Measurements from ENCODE around the gene AMBRA1.

The AMBRA1 gene, protein sequence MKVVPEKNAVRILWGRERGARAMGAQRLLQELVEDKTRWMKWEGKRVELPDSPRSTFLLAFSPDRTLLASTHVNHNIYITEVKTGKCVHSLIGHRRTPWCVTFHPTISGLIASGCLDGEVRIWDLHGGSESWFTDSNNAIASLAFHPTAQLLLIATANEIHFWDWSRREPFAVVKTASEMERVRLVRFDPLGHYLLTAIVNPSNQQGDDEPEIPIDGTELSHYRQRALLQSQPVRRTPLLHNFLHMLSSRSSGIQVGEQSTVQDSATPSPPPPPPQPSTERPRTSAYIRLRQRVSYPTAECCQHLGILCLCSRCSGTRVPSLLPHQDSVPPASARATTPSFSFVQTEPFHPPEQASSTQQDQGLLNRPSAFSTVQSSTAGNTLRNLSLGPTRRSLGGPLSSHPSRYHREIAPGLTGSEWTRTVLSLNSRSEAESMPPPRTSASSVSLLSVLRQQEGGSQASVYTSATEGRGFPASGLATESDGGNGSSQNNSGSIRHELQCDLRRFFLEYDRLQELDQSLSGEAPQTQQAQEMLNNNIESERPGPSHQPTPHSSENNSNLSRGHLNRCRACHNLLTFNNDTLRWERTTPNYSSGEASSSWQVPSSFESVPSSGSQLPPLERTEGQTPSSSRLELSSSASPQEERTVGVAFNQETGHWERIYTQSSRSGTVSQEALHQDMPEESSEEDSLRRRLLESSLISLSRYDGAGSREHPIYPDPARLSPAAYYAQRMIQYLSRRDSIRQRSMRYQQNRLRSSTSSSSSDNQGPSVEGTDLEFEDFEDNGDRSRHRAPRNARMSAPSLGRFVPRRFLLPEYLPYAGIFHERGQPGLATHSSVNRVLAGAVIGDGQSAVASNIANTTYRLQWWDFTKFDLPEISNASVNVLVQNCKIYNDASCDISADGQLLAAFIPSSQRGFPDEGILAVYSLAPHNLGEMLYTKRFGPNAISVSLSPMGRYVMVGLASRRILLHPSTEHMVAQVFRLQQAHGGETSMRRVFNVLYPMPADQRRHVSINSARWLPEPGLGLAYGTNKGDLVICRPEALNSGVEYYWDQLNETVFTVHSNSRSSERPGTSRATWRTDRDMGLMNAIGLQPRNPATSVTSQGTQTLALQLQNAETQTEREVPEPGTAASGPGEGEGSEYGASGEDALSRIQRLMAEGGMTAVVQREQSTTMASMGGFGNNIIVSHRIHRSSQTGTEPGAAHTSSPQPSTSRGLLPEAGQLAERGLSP (N-terminal part only)

DNA sequence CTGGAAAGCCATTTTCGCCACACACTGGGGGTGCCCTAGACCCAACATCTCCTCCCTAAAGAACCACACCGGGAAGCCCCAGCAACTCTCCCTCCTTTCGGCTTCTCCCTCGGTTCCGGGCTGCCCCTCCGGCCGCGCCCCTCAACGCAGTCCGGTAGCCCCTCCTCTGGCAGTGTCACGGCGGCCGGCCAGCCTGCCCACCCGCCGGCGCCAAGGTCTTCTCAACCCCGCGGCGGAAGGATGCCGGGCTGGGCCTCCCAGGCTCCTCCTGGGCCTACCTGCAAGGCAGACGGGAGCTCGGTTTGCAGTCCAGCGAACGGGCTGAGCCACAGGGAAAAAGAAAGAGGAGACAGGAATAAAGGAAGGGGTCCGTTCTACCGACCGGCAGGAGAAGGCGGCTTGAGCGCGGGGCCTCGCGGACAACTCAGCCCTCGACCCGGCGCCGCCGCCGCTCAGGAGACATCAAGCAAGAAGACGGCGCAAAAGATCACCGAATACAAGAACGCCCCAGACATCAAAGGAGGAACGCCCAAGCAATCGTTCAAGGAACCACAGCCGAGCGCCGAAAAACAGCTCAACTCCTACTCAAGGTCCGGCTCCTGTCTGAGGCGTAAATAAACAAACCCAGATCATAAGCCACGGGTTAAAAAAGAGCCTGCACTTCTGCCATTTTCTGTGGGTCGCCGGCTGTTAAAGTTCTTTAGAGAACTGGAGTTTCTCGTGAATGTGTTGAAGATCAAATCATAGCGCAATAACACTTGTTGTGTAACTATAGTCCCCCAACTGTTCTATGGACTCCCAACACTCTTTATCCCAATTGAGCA is at the start of gene AMBRA1:
TSS of gene AMBRA1 (minus strand) at position 474 of the 824 bp plus-strand sequence. CDS start 45,643 bp downstream, outside the sequence.
- DNase-seq (ENCODE audit: insufficient read length, low spot score) (peak; percentile 61), FAIRE-seq (no peak)
- TF ChIP-seq, protein P1, sequence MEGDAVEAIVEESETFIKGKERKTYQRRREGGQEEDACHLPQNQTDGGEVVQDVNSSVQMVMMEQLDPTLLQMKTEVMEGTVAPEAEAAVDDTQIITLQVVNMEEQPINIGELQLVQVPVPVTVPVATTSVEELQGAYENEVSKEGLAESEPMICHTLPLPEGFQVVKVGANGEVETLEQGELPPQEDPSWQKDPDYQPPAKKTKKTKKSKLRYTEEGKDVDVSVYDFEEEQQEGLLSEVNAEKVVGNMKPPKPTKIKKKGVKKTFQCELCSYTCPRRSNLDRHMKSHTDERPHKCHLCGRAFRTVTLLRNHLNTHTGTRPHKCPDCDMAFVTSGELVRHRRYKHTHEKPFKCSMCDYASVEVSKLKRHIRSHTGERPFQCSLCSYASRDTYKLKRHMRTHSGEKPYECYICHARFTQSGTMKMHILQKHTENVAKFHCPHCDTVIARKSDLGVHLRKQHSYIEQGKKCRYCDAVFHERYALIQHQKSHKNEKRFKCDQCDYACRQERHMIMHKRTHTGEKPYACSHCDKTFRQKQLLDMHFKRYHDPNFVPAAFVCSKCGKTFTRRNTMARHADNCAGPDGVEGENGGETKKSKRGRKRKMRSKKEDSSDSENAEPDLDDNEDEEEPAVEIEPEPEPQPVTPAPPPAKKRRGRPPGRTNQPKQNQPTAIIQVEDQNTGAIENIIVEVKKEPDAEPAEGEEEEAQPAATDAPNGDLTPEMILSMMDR (IDR thresholded peaks at IDR 0.05; ENCODE audit: insufficient read depth, missing control alignments) = no peak

DNA sequence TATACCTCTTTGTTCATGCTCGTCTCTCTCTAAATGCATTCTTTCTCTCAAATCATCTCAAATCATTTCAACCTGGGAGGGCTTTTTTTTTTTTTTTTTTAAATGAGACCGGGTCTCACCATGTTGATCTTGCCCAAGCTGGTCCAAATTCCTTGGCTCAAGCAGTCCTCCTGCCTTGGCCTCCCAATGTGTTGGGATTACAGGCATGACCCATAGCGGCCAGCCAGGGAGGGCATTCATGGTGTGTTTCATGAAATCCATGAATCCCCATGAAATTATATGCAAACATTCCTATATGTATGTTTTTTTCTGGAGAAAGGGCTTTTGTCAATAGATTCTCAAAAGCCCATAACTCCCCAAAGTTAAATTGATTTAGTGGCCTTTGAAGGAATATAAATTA is 49.7 kb upstream of the AMBRA1 start:
- DNase-seq (ENCODE audit: insufficient read length, low spot score) (no peak), FAIRE-seq (no peak)
- TF ChIP-seq, protein P1 (IDR thresholded peaks at IDR 0.05; ENCODE audit: insufficient read depth, missing control alignments) = no peak

DNA sequence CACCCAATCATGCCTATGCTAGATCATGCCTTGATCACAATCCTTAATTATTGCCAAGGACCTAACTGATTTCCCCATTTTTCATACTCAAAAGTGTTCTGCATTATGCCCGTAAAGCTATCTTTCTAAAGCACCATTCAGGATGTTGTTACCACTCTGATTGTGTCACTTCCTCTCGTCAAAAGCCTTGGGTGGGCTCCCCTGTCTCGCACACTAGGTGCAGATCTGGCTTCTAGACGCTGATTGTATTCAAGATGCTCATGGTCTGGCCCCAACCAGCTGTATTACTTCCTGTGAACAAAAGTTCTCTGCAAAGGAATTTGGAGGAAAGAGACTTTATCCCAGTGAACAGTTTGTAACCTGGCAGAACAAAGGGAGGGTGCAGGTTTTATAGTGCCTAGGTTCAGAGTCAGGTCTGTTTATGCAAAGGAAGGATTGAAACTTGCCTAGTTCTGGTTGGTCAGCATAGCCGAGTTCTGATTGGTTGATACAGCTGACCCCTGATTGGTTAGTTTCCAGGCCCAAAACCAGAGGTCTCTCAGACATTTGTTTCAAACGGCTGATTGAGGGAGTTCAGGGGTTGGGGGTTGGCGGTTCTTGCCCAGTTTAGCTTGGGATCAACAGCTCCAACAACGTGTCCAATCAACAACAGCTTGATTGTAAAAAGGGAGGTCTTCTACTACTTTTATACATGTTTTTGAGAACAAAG is 49.0 kb upstream of the AMBRA1 start:
- no peak for DNase-seq (ENCODE audit: insufficient read length, low spot score)
- FAIRE-seq = no peak
- TF ChIP-seq, protein P1 (IDR thresholded peaks at IDR 0.05; ENCODE audit: insufficient read depth, missing control alignments) = no peak

DNA sequence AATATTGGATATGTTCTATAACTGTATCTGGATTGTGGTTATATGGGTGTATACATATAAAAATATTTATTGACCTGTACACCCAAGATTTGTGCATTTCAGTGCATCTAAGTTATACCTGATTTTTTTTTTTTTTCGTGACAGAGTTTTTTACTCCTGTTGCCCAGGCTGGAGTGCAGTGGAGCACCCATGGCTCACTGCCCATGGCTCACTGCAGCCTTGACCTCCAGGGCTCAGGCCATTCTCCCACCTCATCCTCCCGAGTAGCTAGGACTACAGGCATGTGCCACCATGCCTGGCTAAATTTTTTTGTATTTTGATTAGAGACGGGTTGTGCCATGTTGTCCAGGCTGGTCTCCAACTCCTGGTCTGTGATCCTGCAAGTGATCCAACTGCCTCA is 47.8 kb upstream of the AMBRA1 start:
- FAIRE-seq = no peak
- no peak for DNase-seq (ENCODE audit: insufficient read length, low spot score)
- TF ChIP-seq, protein P1 (IDR thresholded peaks at IDR 0.05; ENCODE audit: insufficient read depth, missing control alignments) = no peak

DNA sequence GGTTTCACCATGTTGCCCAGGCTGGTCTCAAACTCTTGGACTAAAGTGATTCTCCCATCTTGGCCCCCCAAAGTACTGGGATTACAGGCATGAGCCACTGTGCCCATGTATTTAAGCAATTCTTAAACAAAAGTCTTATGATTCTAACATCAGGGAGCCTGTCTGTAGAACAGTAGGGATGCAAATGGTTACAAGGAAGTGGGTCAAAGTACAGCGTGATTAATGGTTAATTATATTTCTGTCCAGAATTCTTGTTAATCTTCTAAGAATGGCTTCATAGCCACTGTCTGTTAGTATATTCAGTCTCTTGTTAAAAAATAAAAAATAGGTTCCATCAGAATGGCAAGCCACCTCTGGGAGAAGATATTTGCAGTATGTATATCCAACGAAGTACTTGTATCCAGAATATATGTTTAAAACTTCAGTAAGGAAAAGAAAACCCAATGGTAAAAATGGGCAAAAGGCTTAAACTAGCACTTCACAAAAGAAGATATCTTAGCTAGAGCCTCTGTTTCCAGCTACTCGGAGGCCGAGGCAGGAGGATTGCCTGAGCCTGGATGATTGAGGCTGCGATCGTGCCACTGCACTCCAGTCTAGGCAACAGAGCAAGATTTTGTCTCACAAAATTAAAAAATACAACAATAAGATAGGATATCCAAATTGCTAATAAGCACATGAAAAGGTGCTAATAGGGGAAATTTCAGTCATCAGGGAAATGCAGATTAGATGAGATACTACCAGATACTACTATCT is 46.4 kb upstream of the AMBRA1 start:
- TF ChIP-seq, protein P1 (IDR thresholded peaks at IDR 0.05; ENCODE audit: insufficient read depth, missing control alignments) = no peak
- FAIRE-seq = no peak
- DNase-seq (ENCODE audit: insufficient read length, low spot score) = no peak
